Caco-2 (cell line): ENCODE results near the gene CXCL10. TPM values are rescaled to one million over a fixed set of nuclear protein-coding genes. Genes with fewer than 3 reads are reported as not detected.

Experiments
- BruUV-seq: library from RNA; stranded (reverse); fragments of 400-500 nt; replicated peaks from 2 replicates; lab custom pipeline; 2021; lab: Mats Ljungman, UMichigan
- CTCF ChIA-PET: fragments of 300-600 bp; sonication (Branson Sonifier 250); formaldehyde crosslinking; loops from one replicate; lab custom pipeline; 2022; ENCODE audit warnings: antibody characterized with exemption; lab: Charles Lee
- POLR2A ChIA-PET: fragments of 300-600 bp; sonication (Branson Sonifier 250); formaldehyde crosslinking; loops from one replicate; lab custom pipeline; 2022; ENCODE audit warnings: antibody characterized with exemption; lab: Charles Lee
- DNase-seq, 2 experiments: peaks; one replicate each; pipeline versions ENCODE4 v3.0.0 to v3.0.0-alpha.2; 2020 to 2022
- H3K27me3 ChIP-seq: replicated peaks from 2 replicates; pipeline ENCODE4 v1.6.0; 2011; ENCODE audit warnings: low read length; ENCODE audit not compliant: control insufficient read depth, insufficient read depth
- H3K36me3 ChIP-seq: 2 replicates; pipeline ENCODE4 v1.5.1; 2011; ENCODE audit warnings: low read length; ENCODE audit not compliant: control insufficient read depth, insufficient read depth
- H3K4me1 ChIP-seq: fragments of 250-450 bp; sonication (Bioruptor Pico); 2 replicates; pipeline ENCODE4 v1.5.1; 2020; ENCODE audit warnings: mild to moderate bottlenecking
- H3K4me3 ChIP-seq: 2 replicates; pipeline ENCODE4 v1.5.1; 2011; ENCODE audit warnings: low read depth, mild to moderate bottlenecking, control low read depth, low read length
- H3K9me3 ChIP-seq: fragments of 250-450 bp; sonication (Bioruptor Pico); 2 replicates; pipeline ENCODE4 v1.5.1; 2020; ENCODE audit warnings: mild to moderate bottlenecking, moderate library complexity
- H3K27ac Mint-ChIP-seq: one replicate; pipeline ENCODE4 v1.8.0; 2022; ENCODE audit warnings: mixed read lengths; ENCODE audit not compliant: unreplicated experiment
- H3K27me3 Mint-ChIP-seq: one replicate; pipeline ENCODE4 v1.8.0; 2022; ENCODE audit warnings: mixed read lengths; ENCODE audit not compliant: insufficient read depth, unreplicated experiment
- H3K36me3 Mint-ChIP-seq: one replicate; pipeline ENCODE4 v1.8.0; 2022; ENCODE audit warnings: mild to moderate bottlenecking, mixed read lengths; ENCODE audit not compliant: insufficient read depth, unreplicated experiment
- H3K4me1 Mint-ChIP-seq: one replicate; pipeline ENCODE4 v1.8.0; 2022; ENCODE audit warnings: low read depth, mixed read lengths; ENCODE audit not compliant: unreplicated experiment
- H3K4me3 Mint-ChIP-seq: one replicate; pipeline ENCODE4 v1.8.0; 2022; ENCODE audit warnings: mild to moderate bottlenecking, moderate library complexity, mixed read lengths; ENCODE audit not compliant: unreplicated experiment
- H3K9me3 Mint-ChIP-seq: one replicate; pipeline ENCODE4 v1.8.0; 2022; ENCODE audit warnings: mixed read lengths; ENCODE audit not compliant: unreplicated experiment
- CTCF ChIP-seq, 2 experiments: fragments of 200-600 bp in 1 of 2; IDR thresholded peaks; 1 replicate in 1 of 2; 2 replicates in 1 of 2; pipeline versions ENCODE4 v1.5.1 to v1.8.0; 2011 to 2022; ENCODE audit warnings: antibody characterized with exemption in 1 of 2, control low read depth in 1 of 2, inconsistent platforms in 1 of 2, low read depth in 1 of 2, low read length in 1 of 2, mild to moderate bottlenecking in 1 of 2, moderate library complexity in 1 of 2; ENCODE audit not compliant: insufficient read depth in 1 of 2, severe bottlenecking in 1 of 2, unreplicated experiment in 1 of 2
- intact Hi-C: fragments of 100-400 bp; cut with micrococcal nuclease; formaldehyde crosslinking; loops from one replicate; pipeline ENCODE4 v1.10.0; 2022; ENCODE audit not compliant: unreplicated experiment
- total RNA-seq: library from RNA; stranded (reverse); gene quantifications from 2 replicates; pipeline ENCODE4 v1.2.3, GENCODE V29; 2022

CXCL10 gene
- total RNA-seq, 1 experiment from 2014 or later: not detected

GRCh38 chr4:76036855-76037254 lies 13.6 kb upstream of the CXCL10 start:
- Histone ChIP-seq H3K4me1 (no peaks in the 10 kb centered on the region), H3K36me3 (no peaks in the 10 kb centered on the region), H3K27me3 (no peaks in the 10 kb centered on the region), H3K4me3 (no peak overlapping the region), H3K9me3 (no peaks in the 10 kb centered on the region)
- H3K36me3 Mint-ChIP-seq: no peaks in the 10 kb centered on the region
- no peak overlapping the region for H3K27ac Mint-ChIP-seq
- POLR2A ChIA-PET: no interaction called here
- H3K4me1 Mint-ChIP-seq: peaks cover 6% of the 10 kb centered on the region
- CTCF ChIA-PET: interaction anchor here (0.6 kb wide), 1 partner anchor 47 kb away, joined by 4 read pairs; no protein-coding TSS in a partner anchor
- H3K9me3 Mint-ChIP-seq: no peaks in the 10 kb centered on the region
- no peak overlapping the region for H3K4me3 Mint-ChIP-seq
- TF ChIP-seq CTCF (IDR thresholded peaks at IDR 0.05; ENCODE audit: insufficient read depth in 1 of 2, low read depth in 1 of 2, low read length in 1 of 2, severe bottlenecking in 1 of 2, unreplicated experiment in 1 of 2): no peak
- DNase-seq: no peak
- BruUV-seq: no TSS peak
- no peaks in the 10 kb centered on the region for H3K27me3 Mint-ChIP-seq
- intact Hi-C loops: no loop called here

GRCh38 chr4:76035799-76036380 lies 12.6 kb upstream of the CXCL10 start, which contains the start of gene CXCL11:
TSS of gene CXCL11 (minus strand) at chr4:76036070. CDS start at chr4:76035987, 83 bp downstream.
- no peaks in the 10 kb centered on the region for H3K36me3 Mint-ChIP-seq
- H3K4me1 ChIP-seq: no peaks in the 10 kb centered on the region
- BruUV-seq: no TSS peak
- intact Hi-C loops: no loop called here
- no peak within 1 kb of the TSS for H3K27ac Mint-ChIP-seq
- H3K4me3 ChIP-seq: no peak within 1 kb of the TSS
- H3K27me3 Mint-ChIP-seq: no peaks in the 10 kb centered on the region
- no peaks in the 10 kb centered on the region for H3K9me3 ChIP-seq
- no peak for DNase-seq
- H3K36me3 ChIP-seq: no peaks in the 10 kb centered on the region
- peaks cover 4% of the 10 kb centered on the region for H3K4me1 Mint-ChIP-seq
- TF ChIP-seq CTCF (IDR thresholded peaks at IDR 0.05; ENCODE audit: insufficient read depth in 1 of 2, low read depth in 1 of 2, low read length in 1 of 2, severe bottlenecking in 1 of 2, unreplicated experiment in 1 of 2): no peak
- H3K9me3 Mint-ChIP-seq: no peaks in the 10 kb centered on the region
- CTCF ChIA-PET: no interaction called here
- POLR2A ChIA-PET: no interaction called here
- H3K4me3 Mint-ChIP-seq: no peak within 1 kb of the TSS
- no peaks in the 10 kb centered on the region for H3K27me3 ChIP-seq

GRCh38 chr4:76035141-76035540 lies 11.8 kb upstream of the CXCL10 start:
- Mint-ChIP-seq H3K4me1 (no peaks in the 10 kb centered on the region), H3K27ac (no peak overlapping the region), H3K36me3 (no peaks in the 10 kb centered on the region), H3K27me3 (no peaks in the 10 kb centered on the region), H3K9me3 (no peaks in the 10 kb centered on the region), H3K4me3 (no peak overlapping the region)
- CTCF ChIA-PET: no interaction called here
- no peaks in the 10 kb centered on the region for H3K36me3 ChIP-seq
- no peak overlapping the region for H3K4me3 ChIP-seq
- intact Hi-C loops: no loop called here
- no peaks in the 10 kb centered on the region for H3K27me3 ChIP-seq
- no peaks in the 10 kb centered on the region for H3K4me1 ChIP-seq
- TF ChIP-seq CTCF (IDR thresholded peaks at IDR 0.05; ENCODE audit: insufficient read depth in 1 of 2, low read depth in 1 of 2, low read length in 1 of 2, severe bottlenecking in 1 of 2, unreplicated experiment in 1 of 2): no peak
- DNase-seq: no peak
- H3K9me3 ChIP-seq: no peaks in the 10 kb centered on the region
- POLR2A ChIA-PET: no interaction called here
- no TSS peak for BruUV-seq
